GM23338 (cell line): Measurements from ENCODE around the gene STRN4. TPM values are rescaled to one million over a fixed set of nuclear protein-coding genes. Genes with fewer than 3 reads are reported as not detected.
A peak's percentile ranks its signal among the peaks of the same experiment; 100 is the strongest.

Experiments used
- ATAC-seq: fragments of 200-7000 bp; cut with Tn5 transposase; 3 replicates; pipeline ENCODE4 v1.9.1; 2020
- DNase-seq: peaks from one replicate; pipeline ENCODE4 v3.0.0-alpha.2; 2015; ENCODE audit warnings: low spot score
- H2AFZ ChIP-seq: fragments of 200-600 bp; sonication (generic); 2 replicates; pipeline ENCODE4 v1.8.0; 2016; ENCODE audit warnings: antibody characterized with exemption, mild to moderate bottlenecking, moderate library complexity
- H3F3A ChIP-seq: fragments of 200-600 bp; sonication (generic); replicated peaks from 2 replicates; pipeline ENCODE4 v1.8.0; 2017; ENCODE audit warnings: antibody characterized with exemption, mixed run types, low read depth
- H3K27ac ChIP-seq: fragments of 200-600 bp; sonication (generic); 2 replicates; pipeline ENCODE4 v1.6.1; 2016; ENCODE audit warnings: low read depth
- H3K27me3 ChIP-seq: fragments of 200-600 bp; sonication (generic); 2 replicates; pipeline ENCODE4 v1.8.0; 2016; ENCODE audit warnings: mild to moderate bottlenecking, mixed run types, moderate library complexity; ENCODE audit not compliant: insufficient read depth
- H3K36me3 ChIP-seq: fragments of 200-600 bp; sonication (generic); 2 replicates; pipeline ENCODE4 v1.8.0; 2016; ENCODE audit warnings: mild to moderate bottlenecking; ENCODE audit not compliant: insufficient read depth
- H3K4me1 ChIP-seq: fragments of 200-600 bp; sonication (generic); 2 replicates; pipeline ENCODE4 v1.8.0; 2016; ENCODE audit warnings: mild to moderate bottlenecking, moderate library complexity; ENCODE audit not compliant: insufficient read depth
- H3K4me2 ChIP-seq: fragments of 200-600 bp; sonication (generic); 2 replicates; pipeline ENCODE4 v1.7.1; 2017; ENCODE audit warnings: mixed run types
- H3K4me3 ChIP-seq: fragments of 200-600 bp; sonication (generic); 2 replicates; pipeline ENCODE4 v1.6.1; 2016; ENCODE audit warnings: mixed run types
- H3K79me2 ChIP-seq: fragments of 200-600 bp; sonication (generic); replicated peaks from 2 replicates; pipeline ENCODE4 v1.8.0; 2017; ENCODE audit warnings: mild to moderate bottlenecking; ENCODE audit not compliant: insufficient read depth
- H3K9me2 ChIP-seq: fragments of 200-600 bp; sonication (generic); 2 replicates; pipeline ENCODE4 v1.8.0; 2017; ENCODE audit not compliant: insufficient read depth
- H4K20me1 ChIP-seq: fragments of 200-600 bp; sonication (generic); replicated peaks from 2 replicates; pipeline ENCODE4 v1.8.0; 2017; ENCODE audit warnings: mild to moderate bottlenecking; ENCODE audit not compliant: insufficient read depth
- H3K27ac Mint-ChIP-seq: 2 replicates; pipeline ENCODE4 v1.8.0; 2020; ENCODE audit warnings: inconsistent platforms, mild to moderate bottlenecking, moderate library complexity, mixed read lengths
- H3K27me3 Mint-ChIP-seq: 3 replicates; pipeline ENCODE4 v1.8.0; 2022; ENCODE audit warnings: low read depth, mild to moderate bottlenecking, moderate library complexity, mixed read lengths, inconsistent platforms; ENCODE audit not compliant: insufficient read depth, poor library complexity
- H3K36me3 Mint-ChIP-seq: 3 replicates; pipeline ENCODE4 v1.8.0; 2021; ENCODE audit warnings: low read depth, mild to moderate bottlenecking, inconsistent platforms, moderate library complexity, mixed read lengths
- H3K4me1 Mint-ChIP-seq: 3 replicates; pipeline ENCODE4 v1.8.0; 2020; ENCODE audit warnings: mild to moderate bottlenecking, inconsistent platforms, mixed read lengths
- H3K4me3 Mint-ChIP-seq: 3 replicates; pipeline ENCODE4 v1.8.0; 2021; ENCODE audit warnings: moderate library complexity, mild to moderate bottlenecking, inconsistent platforms, mixed read lengths
- H3K9me3 Mint-ChIP-seq: 3 replicates; pipeline ENCODE4 v1.8.0; 2020; ENCODE audit warnings: moderate library complexity, mild to moderate bottlenecking, inconsistent platforms, mixed read lengths
- CREB1 ChIP-seq: fragments of 250-450 bp; sonication (Bioruptor Pico); IDR thresholded peaks from 2 replicates; pipeline ENCODE4 v1.5.0; 2020; ENCODE audit warnings: low read depth, mild to moderate bottlenecking, moderate library complexity
- EZH2 ChIP-seq: fragments of 200-600 bp; sonication (generic); IDR thresholded peaks from one replicate; pipeline ENCODE4 v1.8.0; 2017; ENCODE audit warnings: antibody characterized with exemption, mild to moderate bottlenecking, low read depth; ENCODE audit not compliant: unreplicated experiment
- EZH2phosphoT487 ChIP-seq: fragments of 200-600 bp; sonication (generic); IDR thresholded peaks from one replicate; pipeline ENCODE4 v1.8.1; 2018; ENCODE audit warnings: antibody characterized with exemption; ENCODE audit not compliant: unreplicated experiment
- JUNB ChIP-seq: IDR thresholded peaks from one replicate; pipeline ENCODE4 v1.6.1; 2016; ENCODE audit warnings: antibody characterized with exemption; ENCODE audit not compliant: unreplicated experiment
- POLR2AphosphoS5 ChIP-seq: IDR thresholded peaks from 2 replicates; pipeline ENCODE4 v1.6.1; 2016; ENCODE audit warnings: antibody characterized with exemption, low read depth
- STAT1 ChIP-seq: IDR thresholded peaks from one replicate; pipeline ENCODE4 v1.6.1; 2016; ENCODE audit warnings: antibody characterized with exemption; ENCODE audit not compliant: unreplicated experiment
- ZNF114 ChIP-seq: fragments of 250-450 bp; sonication (Bioruptor Pico); IDR thresholded peaks from 2 replicates; pipeline ENCODE4 v1.5.0; 2020; ENCODE audit warnings: mild to moderate bottlenecking, moderate library complexity
- ZNF331 ChIP-seq: fragments of 250-450 bp; sonication (Bioruptor Pico); IDR thresholded peaks from 2 replicates; pipeline ENCODE4 v1.5.0; 2020; ENCODE audit warnings: low read depth, mild to moderate bottlenecking, moderate library complexity
- polyA plus RNA-seq: library from polyadenylated mRNA; unstranded; fragments of >200 nt; fragmentation: Nextera tagmentation; extraction: Ambion mirVana; gene quantifications from 2 replicates; pipeline ENCODE4 v1.2.1, GENCODE V29; 2016
- total RNA-seq: library from RNA; depleted of rRNA; stranded (reverse); fragments of >200 nt; shearing (Covaris generic); gene quantifications from 2 replicates; pipeline ENCODE4 v1.2.3, GENCODE V29; 2014
- TF ChIP-seq, protein P1 (sequence below), 2 experiments: fragments of 200-600 bp in 1 of 2; sonication (generic) in 1 of 2; conservative IDR thresholded peaks; 2 replicates each; pipeline versions ENCODE4 v1.5.1 to v1.6.1; 2016 to 2017; ENCODE audit warnings: antibody characterized with exemption in 2 of 2, low read depth in 2 of 2, mild to moderate bottlenecking in 2 of 2, moderate library complexity in 1 of 2

The STRN4 gene
- total and polyA plus RNA-seq, 2 experiments from 2014 or later: 62.1 to 140 TPM

DNA sequence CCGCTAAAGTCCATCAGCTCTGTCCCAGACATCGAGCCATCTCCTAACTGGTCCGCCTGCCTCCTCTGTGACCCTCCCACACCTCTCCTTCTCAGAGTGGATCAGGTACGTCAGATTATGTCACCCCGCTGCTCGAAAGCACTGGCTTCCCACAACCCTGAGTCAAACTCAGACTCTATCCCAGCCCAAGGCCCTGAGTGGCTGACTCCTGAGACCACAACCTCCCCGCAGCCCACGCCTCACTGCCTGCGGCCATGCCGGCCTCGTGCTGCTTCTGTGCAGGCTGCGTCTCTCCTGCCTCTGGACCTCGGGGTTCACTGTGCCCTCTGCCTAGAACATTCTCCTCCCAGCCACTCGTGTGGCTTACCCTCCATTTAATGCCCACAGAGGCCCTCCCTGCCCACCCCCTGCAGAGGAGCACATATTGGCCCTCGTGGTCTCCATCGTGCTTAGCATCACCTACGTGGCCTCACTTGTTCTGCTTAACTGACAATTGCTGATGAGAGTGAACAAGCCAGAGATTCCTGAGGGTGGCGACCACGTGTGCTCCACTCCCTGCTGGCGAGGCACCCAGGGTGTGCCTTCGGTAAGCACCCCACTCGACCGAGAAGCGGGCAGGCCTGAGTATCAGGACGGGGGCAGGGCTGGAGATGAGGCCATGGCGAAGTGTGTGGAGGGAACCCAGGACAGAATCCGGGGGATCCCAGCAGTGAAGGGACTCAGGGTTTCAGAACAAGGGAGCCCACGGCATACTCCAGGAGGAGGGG lies 13.9 kb downstream of the STRN4 start:
- Histone ChIP-seq H3K79me2 (peaks cover 41% of the 10 kb centered on the region), H3K36me3 (peaks cover 32% of the 10 kb centered on the region), H2AFZ (no peak overlapping the region), H4K20me1 (peaks cover 27% of the 10 kb centered on the region), H3K4me3 (no peak overlapping the region), H3F3A (peaks cover 3% of the 10 kb centered on the region; the same call in 1 of the 2 replicates), H3K4me1 (no peaks in the 10 kb centered on the region), H3K27me3 (no peaks in the 10 kb centered on the region), H3K27ac (no peak overlapping the region), H3K4me2 (no peak overlapping the region), H3K9me2 (no peaks in the 10 kb centered on the region)
- H3K4me3 Mint-ChIP-seq: no peak overlapping the region
- ATAC-seq: no peak
- H3K9me3 Mint-ChIP-seq: no peaks in the 10 kb centered on the region
- H3K27ac Mint-ChIP-seq: 0 out of 2 replicates have a peak overlapping the region, but pooled peaks have one; percentile 76
- peaks cover 5% of the 10 kb centered on the region for H3K4me1 Mint-ChIP-seq
- DNase-seq: no peak
- H3K27me3 Mint-ChIP-seq: peaks cover 5% of the 10 kb centered on the region
- TF ChIP-seq POLR2AphosphoS5: no peak
- TF ChIP-seq STAT1: no peak
- TF ChIP-seq JUNB: no peak
- peaks cover 75% of the 10 kb centered on the region for H3K36me3 Mint-ChIP-seq

DNA sequence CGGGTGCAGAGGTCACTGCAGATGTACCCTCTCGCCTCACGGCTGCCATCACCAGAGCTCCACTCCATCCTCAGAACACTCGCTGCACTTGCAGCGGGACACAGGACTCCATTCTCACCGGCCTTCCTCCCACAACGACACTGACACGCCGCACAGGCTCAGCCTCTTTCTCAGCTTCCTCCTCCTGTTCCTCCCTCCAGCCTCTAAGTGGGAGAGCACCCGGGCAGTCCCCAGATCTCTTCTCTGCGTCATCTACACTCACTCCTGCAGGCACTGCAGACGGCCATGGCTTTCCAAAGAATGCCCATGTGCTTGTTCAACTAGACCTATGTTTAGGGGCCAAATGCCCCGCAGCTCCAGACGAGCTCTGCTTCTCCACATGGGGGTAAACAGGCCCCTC lies 14.7 kb downstream of the STRN4 start:
- H3K79me2 ChIP-seq: peaks cover 41% of the 10 kb centered on the region
- peak overlapping the region; percentile 76; the same call in 1 of the 2 replicates for H3K27ac Mint-ChIP-seq
- no peak overlapping the region for H3K4me2 ChIP-seq
- no peaks in the 10 kb centered on the region for H3K9me2 ChIP-seq
- H3K4me3 ChIP-seq: no peak overlapping the region
- TF ChIP-seq CREB1 (CRISPR knock-in tag) (no peak), JUNB (no peak), STAT1 (no peak), EZH2phosphoT487 (no peak), ZNF114 (no peak), EZH2 (no peak), ZNF331 (CRISPR knock-in tag) (no peak)
- TF ChIP-seq, protein P1, sequence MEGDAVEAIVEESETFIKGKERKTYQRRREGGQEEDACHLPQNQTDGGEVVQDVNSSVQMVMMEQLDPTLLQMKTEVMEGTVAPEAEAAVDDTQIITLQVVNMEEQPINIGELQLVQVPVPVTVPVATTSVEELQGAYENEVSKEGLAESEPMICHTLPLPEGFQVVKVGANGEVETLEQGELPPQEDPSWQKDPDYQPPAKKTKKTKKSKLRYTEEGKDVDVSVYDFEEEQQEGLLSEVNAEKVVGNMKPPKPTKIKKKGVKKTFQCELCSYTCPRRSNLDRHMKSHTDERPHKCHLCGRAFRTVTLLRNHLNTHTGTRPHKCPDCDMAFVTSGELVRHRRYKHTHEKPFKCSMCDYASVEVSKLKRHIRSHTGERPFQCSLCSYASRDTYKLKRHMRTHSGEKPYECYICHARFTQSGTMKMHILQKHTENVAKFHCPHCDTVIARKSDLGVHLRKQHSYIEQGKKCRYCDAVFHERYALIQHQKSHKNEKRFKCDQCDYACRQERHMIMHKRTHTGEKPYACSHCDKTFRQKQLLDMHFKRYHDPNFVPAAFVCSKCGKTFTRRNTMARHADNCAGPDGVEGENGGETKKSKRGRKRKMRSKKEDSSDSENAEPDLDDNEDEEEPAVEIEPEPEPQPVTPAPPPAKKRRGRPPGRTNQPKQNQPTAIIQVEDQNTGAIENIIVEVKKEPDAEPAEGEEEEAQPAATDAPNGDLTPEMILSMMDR (conservative IDR thresholded peaks at IDR 0.05; ENCODE audit: low read depth in 2 of 2): no peak
- no peaks in the 10 kb centered on the region for H3K4me1 ChIP-seq
- ATAC-seq (no peak), DNase-seq (no peak)
- peaks cover 7% of the 10 kb centered on the region for H3K27me3 Mint-ChIP-seq
- H3K4me1 Mint-ChIP-seq: peaks cover 11% of the 10 kb centered on the region
- H4K20me1 ChIP-seq: peaks cover 20% of the 10 kb centered on the region
- no peaks in the 10 kb centered on the region for H3K27me3 ChIP-seq
- H3K36me3 ChIP-seq: peaks cover 29% of the 10 kb centered on the region
- H3K36me3 Mint-ChIP-seq: peaks cover 75% of the 10 kb centered on the region
- no peak overlapping the region for H3K4me3 Mint-ChIP-seq
- no peak overlapping the region for H2AFZ ChIP-seq
- H3F3A ChIP-seq: peaks cover 3% of the 10 kb centered on the region; the same call in 1 of the 2 replicates
- 0 out of 2 replicates have a peak overlapping the region, but pooled peaks have one; percentile 9 for H3K27ac ChIP-seq
- H3K9me3 Mint-ChIP-seq: no peaks in the 10 kb centered on the region
